Activated CD4-positive, alpha-beta memory T cell treated with anti-CD3 and anti-CD28 coated beads for 36 hours (primary cell): ENCODE measurements around the gene FOXP1. TPM values are rescaled to one million over a fixed set of nuclear protein-coding genes. Genes with fewer than 3 reads are reported as not detected.

ENCODE experiments used
- CTCF ChIA-PET: fragments of 350-600 bp; sonication (Branson Sonifier 250); formaldehyde crosslinking; loops from one replicate; lab custom pipeline; 2021; ENCODE audit warnings: antibody characterized with exemption, inconsistent platforms; lab: Charles Lee
- POLR2A ChIA-PET: fragments of 350-600 bp; sonication (Branson Sonifier 250); formaldehyde crosslinking; loops from one replicate; lab custom pipeline; 2021; ENCODE audit warnings: antibody characterized with exemption; lab: Charles Lee
- DNase-seq: peaks from one replicate; pipeline ENCODE4 v3.0.0-alpha.2; 2020
- H3K27ac Mint-ChIP-seq: one replicate; pipeline ENCODE4 v1.8.0; 2021; ENCODE audit warnings: mixed read lengths
- H3K27me3 Mint-ChIP-seq: one replicate; pipeline ENCODE4 v1.8.0; 2021; ENCODE audit warnings: mixed read lengths
- H3K36me3 Mint-ChIP-seq: one replicate; pipeline ENCODE4 v1.8.0; 2021; ENCODE audit warnings: mixed read lengths
- H3K4me1 Mint-ChIP-seq: one replicate; pipeline ENCODE4 v1.8.0; 2021; ENCODE audit warnings: low read depth, mixed read lengths
- H3K4me3 Mint-ChIP-seq: one replicate; pipeline ENCODE4 v1.8.0; 2021; ENCODE audit warnings: mild to moderate bottlenecking, mixed read lengths
- H3K9me3 Mint-ChIP-seq: one replicate; pipeline ENCODE4 v1.8.0; 2021; ENCODE audit warnings: mixed read lengths
- intact Hi-C: fragments of 100-400 bp; cut with micrococcal nuclease; formaldehyde crosslinking; loops from one replicate; pipeline ENCODE4 v1.15.1; 2023
- total RNA-seq, 2 experiments: library from RNA; stranded (reverse); gene quantifications; one replicate each; pipeline ENCODE4 v1.2.3, GENCODE V29; 2021

Gene FOXP1
- total RNA-seq, 2 experiments from 2014 or later, result 94.4 to 102 TPM

DNA sequence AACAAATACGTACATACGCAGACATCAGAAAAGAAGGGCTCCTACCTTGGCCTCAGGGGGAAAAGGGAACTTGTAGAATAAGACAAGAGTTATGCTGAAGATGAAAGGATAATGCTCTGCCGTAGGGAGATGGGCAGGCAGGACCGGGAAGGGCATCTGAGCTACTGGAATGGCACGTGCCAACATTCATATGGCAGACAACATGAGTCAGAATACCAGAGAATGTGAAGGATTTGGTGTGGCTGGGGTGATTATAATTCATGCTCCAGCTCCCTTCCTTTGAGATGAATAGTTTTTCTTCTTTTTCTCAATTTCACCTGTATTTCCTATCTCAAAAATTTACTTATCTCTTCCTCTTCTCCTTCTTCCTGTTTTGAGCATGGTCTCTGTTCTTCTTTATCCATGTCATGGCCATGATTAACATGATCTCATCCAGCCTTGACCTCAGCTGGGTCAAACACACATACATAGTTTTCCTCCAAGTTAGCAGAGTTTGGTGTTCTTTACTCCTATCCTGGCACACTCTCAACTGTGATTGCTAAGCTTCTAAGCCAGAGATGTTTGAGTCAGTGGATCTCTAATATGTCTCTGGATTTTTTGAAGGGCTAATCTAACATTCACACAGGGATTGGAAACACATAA, 507.0 kb downstream of the FOXP1 start:
- Mint-ChIP-seq H3K27ac (peak overlapping the region; percentile 72), H3K4me1 (peaks cover 87% of the 10 kb centered on the region), H3K4me3 (no peak overlapping the region), H3K9me3 (no peaks in the 10 kb centered on the region), H3K27me3 (no peaks in the 10 kb centered on the region), H3K36me3 (peaks cover 3% of the 10 kb centered on the region)
- ChIA-PET CTCF (no interaction called here), POLR2A (interaction anchor here (0.9 to 1.9 kb wide), 2 partner anchors 8 to 11 kb away, joined by 3 to 7 read pairs; no protein-coding TSS in a partner anchor)
- intact Hi-C loops, result no loop called here
- no peak for DNase-seq

DNA sequence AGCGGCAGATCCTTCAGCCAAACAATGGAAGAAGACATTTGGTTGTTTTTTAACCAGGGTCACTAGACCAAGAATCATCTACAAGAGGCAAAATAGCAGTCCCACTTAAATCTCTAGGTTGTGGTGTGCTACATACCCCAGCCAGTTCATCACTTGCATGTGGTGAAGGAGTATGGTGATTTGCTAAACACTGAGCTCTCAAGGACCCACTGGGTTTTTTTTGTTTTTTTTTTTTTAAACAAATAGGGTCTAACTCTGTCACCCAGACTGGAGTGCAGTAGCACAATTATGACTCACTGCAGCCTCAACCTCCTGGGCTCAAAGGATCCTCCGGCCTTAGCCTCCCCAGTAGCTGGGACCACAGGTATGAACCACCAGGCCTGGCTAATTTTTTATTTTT, 508.0 kb downstream of the FOXP1 start:
- Mint-ChIP-seq H3K4me3 (no peak overlapping the region), H3K9me3 (no peaks in the 10 kb centered on the region), H3K27me3 (no peaks in the 10 kb centered on the region), H3K4me1 (peaks cover 85% of the 10 kb centered on the region), H3K27ac (peak overlapping the region; percentile 61), H3K36me3 (peaks cover 3% of the 10 kb centered on the region)
- intact Hi-C loops, result no loop called here
- no peak for DNase-seq
- ChIA-PET POLR2A (no interaction called here), CTCF (no interaction called here)

DNA sequence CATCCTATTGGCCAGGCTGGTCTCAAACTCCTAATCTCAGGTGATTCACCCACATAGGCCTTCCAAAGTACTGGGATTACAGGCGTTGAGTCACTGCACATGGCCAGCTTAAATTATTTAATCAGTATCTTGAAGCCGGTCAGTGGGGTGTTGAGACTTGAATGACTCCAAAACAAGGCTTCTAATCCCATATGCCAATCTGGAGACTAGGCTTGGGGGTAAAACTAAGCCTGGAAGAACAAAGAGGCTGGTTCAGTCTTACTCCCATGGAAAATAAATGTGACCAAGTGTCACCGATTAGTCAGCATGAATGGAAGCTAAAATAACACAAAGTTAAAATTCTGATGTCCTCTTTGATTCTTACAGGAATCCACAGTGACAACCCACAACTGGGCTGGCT, 509.1 kb downstream of the FOXP1 start:
- no peak overlapping the region for H3K4me3 Mint-ChIP-seq
- H3K27me3 Mint-ChIP-seq, result no peaks in the 10 kb centered on the region
- H3K27ac Mint-ChIP-seq, result peak overlapping the region; percentile 61
- no peak for DNase-seq
- ChIA-PET CTCF (interaction anchor here (1.2 kb wide), 1 partner anchor 15 kb away, joined by 3 read pairs; no protein-coding TSS in a partner anchor), POLR2A (no interaction called here)
- H3K36me3 Mint-ChIP-seq, result peaks cover 3% of the 10 kb centered on the region
- H3K9me3 Mint-ChIP-seq, result no peaks in the 10 kb centered on the region
- peaks cover 85% of the 10 kb centered on the region for H3K4me1 Mint-ChIP-seq
- intact Hi-C loops, result no loop called here

DNA sequence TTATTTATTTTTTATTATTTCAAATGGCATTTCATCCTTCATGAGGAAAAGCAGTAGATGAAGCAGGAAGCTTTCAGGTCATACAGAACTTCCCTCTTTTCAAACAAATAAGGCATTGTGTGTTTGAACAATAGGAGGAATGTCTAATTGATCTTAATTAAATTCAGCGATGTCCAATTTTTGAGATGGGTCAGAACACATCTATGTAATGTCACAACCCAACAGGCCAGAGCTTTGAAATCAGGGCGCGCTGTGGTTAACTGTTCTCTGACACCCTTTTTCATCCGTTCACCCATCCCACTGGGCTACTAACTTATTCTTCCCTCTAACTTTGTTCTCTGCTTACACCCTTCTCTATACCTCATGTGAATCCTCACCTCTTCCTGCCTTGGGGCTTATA, 510.5 kb downstream of the FOXP1 start:
- intact Hi-C loops, result no loop called here
- ChIA-PET POLR2A (no interaction called here), CTCF (interaction anchor here (1.2 kb wide), 2 partner anchors 13 to 514 kb away, joined by 3 read pairs; no protein-coding TSS in a partner anchor)
- no peak for DNase-seq
- peaks cover 3% of the 10 kb centered on the region for H3K36me3 Mint-ChIP-seq
- no peaks in the 10 kb centered on the region for H3K27me3 Mint-ChIP-seq
- H3K9me3 Mint-ChIP-seq, result no peaks in the 10 kb centered on the region
- no peak overlapping the region for H3K27ac Mint-ChIP-seq
- H3K4me3 Mint-ChIP-seq, result no peak overlapping the region
- H3K4me1 Mint-ChIP-seq, result peaks cover 83% of the 10 kb centered on the region

DNA sequence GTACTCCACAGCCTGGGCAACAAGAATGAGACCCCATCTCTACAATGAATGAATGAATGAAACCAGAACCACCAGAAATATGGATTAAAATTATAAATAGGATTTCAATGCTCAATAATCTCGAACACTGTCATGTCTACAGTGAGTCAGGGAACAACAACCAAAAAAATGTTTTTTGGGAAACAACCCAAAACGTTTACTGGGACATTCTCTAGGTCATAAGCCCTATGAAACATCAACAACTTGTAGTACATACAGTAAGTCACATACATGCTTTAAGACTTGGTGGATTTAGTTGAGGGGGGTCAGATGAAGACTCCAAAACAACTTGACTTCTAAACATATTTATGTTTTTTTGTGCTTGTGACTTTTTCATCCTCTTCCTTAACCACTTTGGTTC, 511.2 kb downstream of the FOXP1 start:
- no peaks in the 10 kb centered on the region for H3K27me3 Mint-ChIP-seq
- POLR2A ChIA-PET, result no interaction called here
- H3K36me3 Mint-ChIP-seq, result peaks cover 3% of the 10 kb centered on the region
- H3K4me1 Mint-ChIP-seq, result peaks cover 82% of the 10 kb centered on the region
- intact Hi-C loops, result no loop called here
- DNase-seq, result no peak
- CTCF ChIA-PET, result interaction anchor here (1.2 kb wide), 1 partner anchor 514 kb away, joined by 3 read pairs; no protein-coding TSS in a partner anchor
- H3K9me3 Mint-ChIP-seq, result no peaks in the 10 kb centered on the region
- peak overlapping the region; percentile 34 for H3K27ac Mint-ChIP-seq
- H3K4me3 Mint-ChIP-seq, result no peak overlapping the region

DNA sequence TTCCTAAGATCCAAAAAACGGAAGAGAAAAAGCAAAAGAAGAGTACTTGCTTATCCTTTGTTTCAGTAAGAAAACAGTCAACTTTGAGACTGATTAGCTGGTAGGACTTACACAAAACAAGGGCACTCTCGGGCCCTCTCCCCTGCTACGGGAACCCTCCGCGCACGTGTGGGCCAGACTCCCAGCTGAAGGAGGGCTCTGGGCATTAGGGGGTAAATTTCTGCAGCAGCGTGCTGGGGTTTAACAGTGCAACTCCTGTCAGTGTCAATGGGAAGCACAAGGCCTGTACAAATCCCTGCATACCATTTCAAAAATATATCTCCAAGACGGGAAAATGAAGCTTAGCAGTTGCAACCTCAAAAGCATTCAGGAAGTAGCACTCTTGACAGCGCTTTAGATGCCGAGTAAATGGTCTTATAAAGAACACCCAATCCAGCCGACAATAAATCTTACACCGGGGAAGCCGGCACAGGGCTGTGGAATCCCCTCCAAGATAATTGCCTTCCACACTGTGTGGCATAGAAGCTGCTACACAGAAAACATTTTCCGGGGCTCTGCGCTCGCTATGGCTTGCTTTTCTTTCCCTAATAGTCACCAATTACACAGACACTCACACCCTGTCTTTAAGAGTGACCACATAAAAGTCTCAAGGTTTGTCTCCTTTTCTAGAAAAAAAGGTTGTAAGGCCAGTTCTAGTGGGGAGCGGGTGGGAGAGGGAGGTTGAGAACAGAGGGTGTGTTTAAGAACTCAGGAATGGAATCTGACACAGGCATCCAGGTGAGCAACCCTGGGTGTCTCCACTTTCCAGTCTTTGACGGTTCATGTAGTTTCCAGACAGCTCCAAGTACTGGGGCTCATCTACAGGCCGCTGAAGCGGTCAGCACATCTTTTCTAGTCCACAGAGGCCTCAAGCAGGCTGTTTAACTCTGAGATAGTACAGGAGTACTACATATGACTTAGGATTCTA, 512.7 kb downstream of the FOXP1 start:
- H3K27me3 Mint-ChIP-seq, result no peaks in the 10 kb centered on the region
- intact Hi-C loops, result loop anchor here (1.0 kb wide), 1 partner anchor 520 kb away; no protein-coding TSS in a partner anchor
- CTCF ChIA-PET, result interaction anchor here (0.6 to 3.2 kb wide), 12 partner anchors 10 to 520 kb away, joined by 3 to 15 read pairs (median 4); no protein-coding TSS in a partner anchor
- no peaks in the 10 kb centered on the region for H3K9me3 Mint-ChIP-seq
- DNase-seq, result no peak
- POLR2A ChIA-PET, result no interaction called here
- peak overlapping the region; percentile 1 for H3K27ac Mint-ChIP-seq
- peaks cover 81% of the 10 kb centered on the region for H3K4me1 Mint-ChIP-seq
- H3K36me3 Mint-ChIP-seq, result peaks cover under 1% of the 10 kb centered on the region
- H3K4me3 Mint-ChIP-seq, result no peak overlapping the region

DNA sequence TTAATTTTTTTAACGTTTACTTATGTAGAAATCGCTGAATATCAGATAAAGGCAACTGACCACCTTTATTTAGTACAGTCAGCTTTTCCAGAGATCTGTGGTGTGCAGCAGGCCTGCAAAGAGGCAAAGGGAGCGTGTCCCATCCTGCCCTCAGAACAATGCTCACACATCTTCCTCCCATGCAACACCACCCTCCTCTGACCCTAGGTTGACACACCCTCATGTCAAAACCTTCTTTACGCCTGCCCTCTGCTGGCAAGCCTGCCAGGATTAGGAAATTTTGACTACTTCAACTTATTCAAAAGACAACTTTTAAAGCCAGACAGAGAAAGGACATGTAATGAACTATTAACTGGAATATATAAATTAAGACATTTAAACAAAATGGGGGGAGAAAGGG, 513.7 kb downstream of the FOXP1 start:
- H3K9me3 Mint-ChIP-seq, result no peaks in the 10 kb centered on the region
- peaks cover 74% of the 10 kb centered on the region for H3K4me1 Mint-ChIP-seq
- peak; percentile 84 for DNase-seq
- ChIA-PET POLR2A (no interaction called here), CTCF (interaction anchor here (0.7 to 3.2 kb wide), 11 partner anchors 9 to 519 kb away, joined by 3 to 15 read pairs (median 4); no protein-coding TSS in a partner anchor)
- no peaks in the 10 kb centered on the region for H3K36me3 Mint-ChIP-seq
- peak overlapping the region; percentile 62 for H3K27ac Mint-ChIP-seq
- intact Hi-C loops, result loop anchor here (1.0 to 10.0 kb wide), 3 partner anchors 157 to 1865 kb away; no protein-coding TSS in a partner anchor
- no peaks in the 10 kb centered on the region for H3K27me3 Mint-ChIP-seq
- no peak overlapping the region for H3K4me3 Mint-ChIP-seq

DNA sequence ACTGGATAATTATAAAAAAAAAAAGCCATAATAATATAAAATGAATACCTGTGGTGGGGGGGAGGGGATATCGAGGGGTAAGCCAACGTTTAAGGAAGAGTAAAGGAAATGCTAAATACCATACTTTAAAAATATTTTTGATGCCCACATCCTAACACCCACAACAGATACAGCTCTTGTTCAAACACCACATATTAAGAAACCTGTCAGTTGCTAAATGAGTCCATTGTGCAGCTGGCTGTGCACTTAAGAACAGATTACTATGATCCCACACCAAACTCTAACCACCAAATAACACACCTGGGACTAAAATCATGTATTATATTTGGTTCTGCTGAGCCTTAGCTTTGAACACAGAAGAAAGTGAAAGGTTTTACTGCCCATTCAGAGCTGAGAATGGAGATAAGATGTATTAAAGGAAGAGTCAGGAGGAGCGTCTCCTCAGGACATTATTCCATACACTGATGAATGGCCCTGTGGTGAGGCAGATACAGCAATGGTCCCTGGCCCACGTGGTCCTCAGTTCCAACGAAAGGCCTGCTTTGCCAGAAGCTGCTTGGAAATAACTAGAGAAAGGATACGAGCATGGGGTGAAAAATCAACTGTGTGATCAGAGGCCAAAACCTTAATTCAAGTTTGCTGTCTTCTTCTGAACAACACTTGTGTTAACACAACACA, 515.4 kb downstream of the FOXP1 start:
- no peaks in the 10 kb centered on the region for H3K27me3 Mint-ChIP-seq
- intact Hi-C loops, result loop anchor here (1.0 to 10.0 kb wide), 4 partner anchors 19 to 1863 kb away; no protein-coding TSS in a partner anchor
- H3K27ac Mint-ChIP-seq, result peak overlapping the region; percentile 96
- H3K9me3 Mint-ChIP-seq, result no peaks in the 10 kb centered on the region
- peaks cover 1% of the 10 kb centered on the region for H3K36me3 Mint-ChIP-seq
- H3K4me1 Mint-ChIP-seq, result peaks cover 61% of the 10 kb centered on the region
- no peak overlapping the region for H3K4me3 Mint-ChIP-seq
- CTCF ChIA-PET, result interaction anchor here (0.7 to 3.2 kb wide), 9 partner anchors 9 to 518 kb away, joined by 3 to 15 read pairs (median 4); no protein-coding TSS in a partner anchor
- POLR2A ChIA-PET, result interaction anchor here (0.8 to 2.0 kb wide), 6 partner anchors 9 to 514 kb away, joined by 3 to 11 read pairs (median 6); no protein-coding TSS in a partner anchor
- DNase-seq, result no peak

DNA sequence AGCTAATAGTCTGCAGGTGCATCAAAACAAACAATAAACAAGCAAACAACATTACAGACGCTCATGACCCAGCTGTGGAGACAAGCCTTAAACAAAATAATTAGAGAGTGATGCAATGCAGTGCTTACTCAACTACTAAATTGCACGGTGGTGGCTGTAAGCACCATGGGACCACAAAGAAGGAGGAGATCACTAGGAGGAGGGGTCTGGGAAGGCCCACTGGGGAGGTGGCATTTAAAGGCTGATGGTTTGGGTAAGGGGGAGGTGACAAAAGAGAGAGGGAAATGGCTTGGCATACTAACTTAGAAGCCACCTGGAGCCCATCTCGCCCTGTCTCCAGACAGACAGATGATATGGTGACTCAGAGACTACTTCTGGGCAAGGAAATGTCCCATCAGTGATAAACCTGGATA, 516.7 kb downstream of the FOXP1 start:
- Mint-ChIP-seq H3K27me3 (no peaks in the 10 kb centered on the region), H3K4me3 (peak overlapping the region; percentile 83), H3K9me3 (no peaks in the 10 kb centered on the region), H3K36me3 (peaks cover 1% of the 10 kb centered on the region), H3K4me1 (peaks cover 61% of the 10 kb centered on the region), H3K27ac (peak overlapping the region; percentile 96)
- CTCF ChIA-PET, result no interaction called here
- POLR2A ChIA-PET, result interaction anchor here (1.1 to 2.0 kb wide), 2 partner anchors 10 to 20 kb away, joined by 3 to 11 read pairs; no protein-coding TSS in a partner anchor
- peak; percentile 70 for DNase-seq
- intact Hi-C loops, result loop anchor here (1.0 to 10.0 kb wide), 5 partner anchors 10 to 1862 kb away; no protein-coding TSS in a partner anchor

DNA sequence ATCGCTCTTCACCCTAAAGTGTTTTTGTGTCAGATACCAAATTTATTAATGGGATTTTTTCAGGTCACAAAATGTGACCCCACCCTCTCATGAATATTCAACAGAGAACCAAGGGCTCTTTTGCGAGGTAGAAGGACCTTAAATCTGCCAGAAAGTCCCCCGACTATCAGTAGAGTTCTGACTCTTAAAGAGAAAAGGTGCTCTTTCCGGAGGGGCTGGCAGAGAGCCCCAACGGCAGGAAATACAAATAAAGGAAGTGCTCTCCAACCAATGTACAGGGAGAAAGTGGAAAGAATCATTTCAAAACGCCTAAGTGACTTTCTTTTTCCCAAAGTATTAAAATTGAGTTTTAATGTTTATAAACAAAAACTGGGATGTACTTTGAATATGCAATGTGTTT, 517.2 kb downstream of the FOXP1 start:
- peak overlapping the region; percentile 83 for H3K4me3 Mint-ChIP-seq
- H3K4me1 Mint-ChIP-seq, result peaks cover 63% of the 10 kb centered on the region
- no peaks in the 10 kb centered on the region for H3K9me3 Mint-ChIP-seq
- H3K27me3 Mint-ChIP-seq, result no peaks in the 10 kb centered on the region
- H3K27ac Mint-ChIP-seq, result peak overlapping the region; percentile 96
- ChIA-PET CTCF (no interaction called here), POLR2A (interaction anchor here (1.1 kb wide), 1 partner anchor 20 kb away, joined by 3 read pairs; no protein-coding TSS in a partner anchor)
- H3K36me3 Mint-ChIP-seq, result peaks cover 1% of the 10 kb centered on the region
- peak; percentile 62 for DNase-seq
- intact Hi-C loops, result loop anchor here (1.0 to 10.0 kb wide), 4 partner anchors 9 to 1862 kb away; no protein-coding TSS in a partner anchor

DNA sequence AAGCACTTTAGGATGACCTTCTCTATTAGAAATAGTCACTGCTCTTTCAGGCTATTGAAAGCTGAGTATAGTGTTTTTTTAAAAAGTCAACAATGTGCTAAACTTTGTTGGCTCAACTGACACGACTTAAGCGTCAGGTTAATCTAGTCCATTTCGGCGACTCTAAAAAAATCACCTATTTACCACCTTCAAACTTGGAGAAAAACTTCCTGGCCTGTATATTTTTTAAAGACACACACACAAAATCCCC, 517.8 kb downstream of the FOXP1 start:
- Mint-ChIP-seq H3K27me3 (no peaks in the 10 kb centered on the region), H3K4me1 (peaks cover 64% of the 10 kb centered on the region), H3K27ac (peak overlapping the region; percentile 96), H3K9me3 (no peaks in the 10 kb centered on the region), H3K36me3 (peaks cover 1% of the 10 kb centered on the region), H3K4me3 (peak overlapping the region; percentile 83)
- ChIA-PET POLR2A (interaction anchor here (0.9 to 6.9 kb wide), 7 partner anchors 9 to 517 kb away, joined by 3 to 35 read pairs (median 7); partner anchors contain the start of gene FOXP1), CTCF (interaction anchor here (1.3 kb wide), 1 partner anchor 15 kb away, joined by 3 read pairs; no protein-coding TSS in a partner anchor)
- intact Hi-C loops, result loop anchor here (1.0 to 10.0 kb wide), 4 partner anchors 8 to 1861 kb away; no protein-coding TSS in a partner anchor
- no peak for DNase-seq
